T47D (cell line): ENCODE results near the gene LYL1.

Experiments
- DNase-seq, 2 experiments: peaks; one replicate each; pipeline versions ENCODE4 v3.0.0 to v3.0.0-alpha.2; 2011 to 2012; ENCODE audit warnings: low read depth in 1 of 2, low spot score in 1 of 2
- JUND ChIP-seq: IDR thresholded peaks from 2 replicates; pipeline ENCODE4 v1.6.1; 2012; ENCODE audit warnings: low read depth
- in situ Hi-C: cut with HindIII; loops from 2 replicates; pipeline ENCODE4 v1.10.0; 2016; ENCODE audit warnings: low sequenced_read_pairs, low pct_unique_long_range_greater_than_20kb

Gene LYL1

GRCh38 chr19:13069415-13070359 is 33.0 kb downstream of the LYL1 start:
- TF ChIP-seq JUND, result no peak
- no peak for DNase-seq

GRCh38 chr19:13068085-13068846 is 34.4 kb downstream of the LYL1 start:
- no peak for DNase-seq
- TF ChIP-seq JUND, result no peak
- in situ Hi-C loops, result no loop called here

More at GRCh38 chr19:13069415-13070359, 33.0 kb downstream of the LYL1 start:
- in situ Hi-C loops, result no loop called here

- TF ChIP-seq JUND, result no peak
- no peak for DNase-seq
- in situ Hi-C loops, result no loop called here
These were observed 35.5 kb downstream of the LYL1 start for GRCh38 chr19:13066933-13067807.

GRCh38 chr19:13066226-13066625 is 36.4 kb downstream of the LYL1 start:
- in situ Hi-C loops, result no loop called here
- DNase-seq, result no peak
- TF ChIP-seq JUND, result no peak

- no peak for DNase-seq
- in situ Hi-C loops, result no loop called here
- no peak for TF ChIP-seq JUND
These were observed 38.6 kb downstream of the LYL1 start for GRCh38 chr19:13064092-13064489.

GRCh38 chr19:13063461-13064091 is 39.1 kb downstream of the LYL1 start:
- in situ Hi-C loops, result no loop called here
- no peak for TF ChIP-seq JUND
- no peak for DNase-seq

GRCh38 chr19:13062317-13062716 is 40.3 kb downstream of the LYL1 start:
- no peak for DNase-seq
- in situ Hi-C loops, result no loop called here
- no peak for TF ChIP-seq JUND

- peak; percentile 61 to 69 for DNase-seq
- no peak for TF ChIP-seq JUND
- in situ Hi-C loops, result no loop called here
These were observed 41.4 kb downstream of the LYL1 start for GRCh38 chr19:13060964-13061927.

GRCh38 chr19:13060233-13060963 is 42.3 kb downstream of the LYL1 start:
- no peak for DNase-seq
- in situ Hi-C loops, result no loop called here
- TF ChIP-seq JUND, result no peak

- in situ Hi-C loops, result no loop called here
- no peak for TF ChIP-seq JUND
- DNase-seq, result no peak
These were observed 43.6 kb downstream of the LYL1 start for GRCh38 chr19:13058951-13059660.
